Lower lobe of right lung (tissue), 2 donors: ENCODE measurements around the gene TIMM29. TPM values are rescaled to one million over a fixed set of nuclear protein-coding genes. Genes with fewer than 3 reads are reported as not detected.

Experiments used
- ATAC-seq, 2 donors: fragments of 200-7000 bp; cut with Tn5 transposase; one replicate each; pipeline ENCODE4 v1.9.1; 2020 to 2022; ENCODE audit warnings: mild to moderate bottlenecking in 2 of 2, moderate library complexity in 2 of 2
- DNase-seq: peaks from one replicate; pipeline ENCODE4 v3.0.0-alpha.2; 2020
- H3K27ac ChIP-seq: fragments of 200-600 bp; one replicate; pipeline ENCODE4 v1.8.0; 2022
- H3K27me3 ChIP-seq: fragments of 200-600 bp; one replicate; pipeline ENCODE4 v1.8.0; 2022; ENCODE audit warnings: low read depth
- H3K36me3 ChIP-seq: fragments of 200-600 bp; one replicate; pipeline ENCODE4 v1.8.0; 2022; ENCODE audit warnings: mild to moderate bottlenecking
- H3K4me1 ChIP-seq: fragments of 200-600 bp; one replicate; pipeline ENCODE4 v1.8.0; 2022
- H3K4me3 ChIP-seq: fragments of 200-600 bp; one replicate; pipeline ENCODE4 v1.8.0; 2022; ENCODE audit warnings: mild to moderate bottlenecking
- H3K9me3 ChIP-seq: fragments of 200-600 bp; one replicate; pipeline ENCODE4 v1.8.0; 2022
- intact Hi-C: fragments of 100-400 bp; cut with DNase I; formaldehyde crosslinking; loops from one replicate; pipeline ENCODE4 v1.11.0; 2022
- long read RNA-seq: library from polyadenylated mRNA; unstranded; transcript quantifications from one replicate; pipeline ENCODE4 v2.0.0, GENCODE V29; 2021
- total RNA-seq: library from RNA; stranded (reverse); fragmentation: NEBNext Ultra II Directional; extraction: Animal tissue kit (Norgen Biotek cat#: 25700); gene quantifications from one replicate; pipeline ENCODE4 v1.2.1, GENCODE V29; 2021
- TF ChIP-seq, protein P1 (sequence below): fragments of 200-600 bp; IDR thresholded peaks from one replicate; pipeline ENCODE4 v1.8.0; 2022; ENCODE audit warnings: antibody characterized with exemption, mild to moderate bottlenecking
- donor health status: DM: no; HTN: yes; CAD: no; lungs with severe emphysema.

TIMM29 gene
- 17.3 TPM for total RNA-seq
- long read RNA-seq, transcript TIMM29-201 (2 exons, 1,425 nt), result major isoform, 16 of 19 reads
- long read RNA-seq, partial matches to known transcripts, result 1 of 19 reads
- long read RNA-seq, other reads (novel, unspliced or antisense), result 2 of 19 reads

DNA sequence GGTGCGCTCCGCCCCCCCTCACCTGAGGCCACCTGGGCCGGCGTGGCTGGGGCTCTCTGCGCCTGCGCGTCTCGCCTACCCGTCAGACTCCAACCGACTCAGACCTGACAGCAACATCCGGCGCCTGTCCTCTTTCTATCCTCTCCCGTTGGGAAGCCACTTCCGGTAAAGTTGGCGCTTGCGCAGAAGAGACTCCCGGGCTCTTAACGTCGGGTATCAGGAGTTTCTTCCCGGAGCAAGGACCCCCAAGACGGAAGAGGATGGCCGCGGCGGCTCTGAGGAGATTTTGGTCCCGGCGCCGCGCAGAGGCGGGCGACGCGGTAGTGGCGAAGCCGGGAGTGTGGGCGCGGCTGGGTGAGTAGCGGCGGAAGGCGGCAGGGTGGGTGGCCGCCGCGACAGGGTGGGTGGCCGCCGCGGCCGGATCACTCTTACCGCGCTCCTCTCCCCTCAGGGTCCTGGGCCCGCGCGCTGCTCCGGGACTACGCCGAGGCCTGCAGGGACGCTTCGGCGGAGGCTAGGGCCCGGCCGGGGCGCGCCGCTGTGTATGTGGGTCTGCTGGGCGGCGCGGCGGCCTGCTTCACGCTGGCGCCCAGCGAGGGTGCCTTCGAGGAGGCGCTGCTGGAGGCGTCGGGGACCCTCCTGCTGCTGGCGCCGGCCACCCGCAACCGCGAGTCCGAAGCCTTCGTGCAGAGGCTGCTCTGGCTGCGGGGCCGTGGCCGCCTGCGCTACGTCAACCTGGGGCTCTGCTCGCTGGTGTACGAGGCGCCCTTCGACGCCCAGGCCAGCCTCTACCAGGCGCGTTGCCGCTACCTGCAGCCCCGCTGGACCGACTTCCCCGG, at the start of gene TIMM29, which contains the start of gene YIPF2:
Gene TIMM29 (plus strand): TSS at position 249 of the 839 bp plus-strand sequence. CDS start 12 bp downstream, at position 261.
Gene YIPF2 (minus strand): TSS at position 77 of the 839 bp plus-strand sequence. CDS start 229 bp downstream, outside the sequence.
- Histone ChIP-seq H3K9me3 (no peaks in the 10 kb centered on the region), H3K4me3 (peak within 1 kb of the TSS; percentile 100), H3K4me1 (peaks cover 40% of the 10 kb centered on the region), H3K27me3 (no peaks in the 10 kb centered on the region), H3K36me3 (peaks cover 37% of the 10 kb centered on the region), H3K27ac (peak within 1 kb of the TSS; percentile 87)
- DNase-seq (peak; percentile 98), ATAC-seq (peak; percentile 96 to 97)
- intact Hi-C loops, result no loop called here
- TF ChIP-seq, protein P1, sequence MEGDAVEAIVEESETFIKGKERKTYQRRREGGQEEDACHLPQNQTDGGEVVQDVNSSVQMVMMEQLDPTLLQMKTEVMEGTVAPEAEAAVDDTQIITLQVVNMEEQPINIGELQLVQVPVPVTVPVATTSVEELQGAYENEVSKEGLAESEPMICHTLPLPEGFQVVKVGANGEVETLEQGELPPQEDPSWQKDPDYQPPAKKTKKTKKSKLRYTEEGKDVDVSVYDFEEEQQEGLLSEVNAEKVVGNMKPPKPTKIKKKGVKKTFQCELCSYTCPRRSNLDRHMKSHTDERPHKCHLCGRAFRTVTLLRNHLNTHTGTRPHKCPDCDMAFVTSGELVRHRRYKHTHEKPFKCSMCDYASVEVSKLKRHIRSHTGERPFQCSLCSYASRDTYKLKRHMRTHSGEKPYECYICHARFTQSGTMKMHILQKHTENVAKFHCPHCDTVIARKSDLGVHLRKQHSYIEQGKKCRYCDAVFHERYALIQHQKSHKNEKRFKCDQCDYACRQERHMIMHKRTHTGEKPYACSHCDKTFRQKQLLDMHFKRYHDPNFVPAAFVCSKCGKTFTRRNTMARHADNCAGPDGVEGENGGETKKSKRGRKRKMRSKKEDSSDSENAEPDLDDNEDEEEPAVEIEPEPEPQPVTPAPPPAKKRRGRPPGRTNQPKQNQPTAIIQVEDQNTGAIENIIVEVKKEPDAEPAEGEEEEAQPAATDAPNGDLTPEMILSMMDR, result no peak

DNA sequence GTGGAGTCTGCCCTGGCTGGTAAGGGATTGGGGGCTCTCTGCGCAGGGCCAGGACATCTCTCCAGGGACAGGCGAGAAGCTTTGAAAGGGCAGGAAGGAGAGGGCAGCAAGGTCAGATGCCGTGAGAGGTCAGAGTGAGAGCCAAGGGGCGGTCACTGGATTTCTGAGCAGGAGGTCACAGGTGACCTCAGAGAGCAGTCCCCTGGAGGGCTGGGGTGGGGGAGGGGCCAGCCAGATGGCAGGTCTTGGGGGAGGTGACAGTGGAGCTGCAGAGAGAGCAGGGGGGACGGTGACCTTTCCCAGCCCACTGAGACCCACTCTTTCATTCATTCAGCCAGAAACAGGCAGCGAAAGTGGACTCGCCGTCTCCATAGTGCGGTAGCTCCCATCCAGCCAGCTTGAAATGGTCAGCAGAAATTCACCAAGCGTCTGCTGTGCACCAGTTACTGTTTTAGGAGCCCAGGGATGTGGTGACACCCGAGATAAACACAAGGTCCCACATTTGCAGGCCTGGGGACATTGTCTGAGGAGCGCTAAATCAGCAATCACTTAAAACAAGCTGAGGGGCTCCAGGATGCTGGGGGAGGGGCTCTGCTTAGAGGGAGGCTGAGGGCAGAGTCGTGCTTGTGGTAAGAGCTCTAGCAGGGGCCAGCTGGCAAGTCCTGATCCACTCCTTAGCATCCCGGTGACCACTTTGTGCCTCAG, 47.1 kb upstream of the TIMM29 start:
- H3K4me1 ChIP-seq, result peaks cover 14% of the 10 kb centered on the region
- H3K27ac ChIP-seq, result no peak overlapping the region
- TF ChIP-seq, protein P1, result no peak
- H3K4me3 ChIP-seq, result no peak overlapping the region
- no peak for ATAC-seq
- no peaks in the 10 kb centered on the region for H3K36me3 ChIP-seq
- intact Hi-C loops, result no loop called here
- H3K27me3 ChIP-seq, result no peaks in the 10 kb centered on the region
- DNase-seq, result no peak
- no peaks in the 10 kb centered on the region for H3K9me3 ChIP-seq

DNA sequence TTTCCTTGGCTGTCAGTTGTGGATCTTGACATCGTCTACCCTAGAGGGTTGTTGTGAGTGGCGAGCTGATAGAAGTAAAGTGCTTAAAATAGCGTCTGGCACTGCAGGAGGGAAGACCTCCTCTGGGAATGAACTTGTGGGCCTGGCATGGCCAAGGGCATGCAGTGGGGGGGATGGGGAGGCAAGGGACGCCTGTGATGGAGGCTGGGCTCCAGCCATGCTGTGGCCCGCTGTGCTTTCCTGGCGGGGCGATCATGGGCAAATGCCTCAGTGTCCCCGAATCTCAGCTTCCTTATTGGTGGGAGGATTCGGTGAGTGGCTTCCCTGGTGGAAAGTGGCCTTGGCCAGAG, 46.5 kb upstream of the TIMM29 start:
- Histone ChIP-seq H3K4me1 (peaks cover 8% of the 10 kb centered on the region), H3K9me3 (no peaks in the 10 kb centered on the region), H3K27ac (no peak overlapping the region), H3K4me3 (no peak overlapping the region), H3K27me3 (no peaks in the 10 kb centered on the region), H3K36me3 (no peaks in the 10 kb centered on the region)
- ATAC-seq, result no peak
- TF ChIP-seq, protein P1, result no peak
- no peak for DNase-seq
- intact Hi-C loops, result no loop called here

DNA sequence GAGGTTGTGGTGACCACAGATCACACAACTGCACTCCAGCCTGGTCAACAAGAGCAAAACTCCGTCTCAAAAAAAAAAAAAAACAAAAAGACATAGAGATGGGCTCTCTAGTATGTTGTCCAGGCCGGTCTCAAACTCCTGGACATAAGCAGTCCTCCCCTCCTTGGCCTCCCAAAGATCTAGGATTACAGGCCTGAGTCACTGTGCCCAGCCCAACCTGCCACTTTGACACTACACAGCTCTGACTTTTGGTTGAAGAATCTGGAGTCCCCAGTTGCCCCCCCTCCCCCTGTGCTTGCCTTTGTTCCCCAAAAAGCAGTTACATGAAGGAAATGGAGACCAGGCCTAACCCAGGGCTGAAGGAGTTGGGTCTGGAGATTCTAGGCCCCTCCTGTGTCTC, 44.3 kb upstream of the TIMM29 start:
- ATAC-seq, result no peak
- Histone ChIP-seq H3K9me3 (no peaks in the 10 kb centered on the region), H3K4me1 (no peaks in the 10 kb centered on the region), H3K4me3 (no peak overlapping the region), H3K36me3 (no peaks in the 10 kb centered on the region), H3K27ac (no peak overlapping the region), H3K27me3 (no peaks in the 10 kb centered on the region)
- DNase-seq, result no peak
- TF ChIP-seq, protein P1, result no peak
- intact Hi-C loops, result no loop called here

DNA sequence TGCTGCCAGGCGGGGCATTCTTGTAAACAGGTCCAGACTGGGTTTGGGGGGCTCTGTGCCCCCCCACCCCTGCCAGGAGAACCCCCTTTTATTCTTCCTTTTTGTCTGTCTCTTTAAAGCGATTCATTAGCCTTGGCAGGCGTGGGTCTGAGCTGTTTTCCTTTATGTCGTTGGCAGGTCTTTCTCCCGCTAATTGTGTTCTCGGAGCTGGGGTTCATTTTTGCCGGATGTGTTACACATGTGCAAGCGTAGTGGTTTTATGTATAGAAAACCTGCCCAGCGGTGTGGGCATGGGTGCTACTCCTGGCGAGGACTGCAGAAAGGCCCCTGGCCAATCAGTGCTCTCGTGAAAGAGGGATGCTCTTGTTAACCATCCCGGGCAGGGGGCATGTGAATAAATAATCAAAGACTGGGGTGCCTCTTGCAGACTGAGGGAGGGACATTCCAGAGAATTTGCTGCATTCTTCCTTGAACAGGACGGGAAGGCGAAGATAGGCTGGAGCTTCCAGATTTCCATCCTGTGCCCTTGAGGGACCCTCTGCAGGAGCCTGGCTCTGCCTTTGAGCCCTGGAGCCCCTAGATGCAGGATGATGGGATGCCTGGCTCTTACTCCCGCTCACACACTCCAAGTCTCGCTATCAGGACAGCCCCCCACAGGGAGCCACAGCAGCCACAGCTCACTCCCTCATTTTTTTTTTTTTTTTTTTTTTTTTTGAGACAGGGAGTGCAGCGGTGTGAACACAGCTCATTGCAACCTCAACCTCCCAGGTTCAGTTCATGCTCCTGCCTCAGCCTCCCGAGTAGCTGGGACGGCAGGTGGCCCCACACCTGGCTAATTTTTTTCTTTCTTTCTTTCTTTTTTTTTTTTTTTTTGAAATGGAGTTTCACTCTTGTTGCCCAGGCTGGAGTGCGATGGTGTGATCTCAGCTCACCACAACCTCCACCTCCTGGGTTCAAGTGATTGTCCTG, 43.1 kb upstream of the TIMM29 start:
- ATAC-seq (no peak), DNase-seq (no peak)
- intact Hi-C loops, result no loop called here
- H3K4me1 ChIP-seq, result no peaks in the 10 kb centered on the region
- H3K27ac ChIP-seq, result no peak overlapping the region
- no peaks in the 10 kb centered on the region for H3K9me3 ChIP-seq
- no peak overlapping the region for H3K4me3 ChIP-seq
- no peaks in the 10 kb centered on the region for H3K27me3 ChIP-seq
- TF ChIP-seq, protein P1, result no peak
- H3K36me3 ChIP-seq, result no peaks in the 10 kb centered on the region
